GM21360 (cell line): ENCODE measurements around the gene PKP4.

Experiments used
- ATAC-seq: cut with Tn5 transposase; IDR thresholded peaks from one replicate; pipeline ENCODE4 v1.9.1; 2021; ENCODE audit warnings: mild to moderate bottlenecking, moderate library complexity; ENCODE audit not compliant: unreplicated experiment

Gene PKP4

DNA sequence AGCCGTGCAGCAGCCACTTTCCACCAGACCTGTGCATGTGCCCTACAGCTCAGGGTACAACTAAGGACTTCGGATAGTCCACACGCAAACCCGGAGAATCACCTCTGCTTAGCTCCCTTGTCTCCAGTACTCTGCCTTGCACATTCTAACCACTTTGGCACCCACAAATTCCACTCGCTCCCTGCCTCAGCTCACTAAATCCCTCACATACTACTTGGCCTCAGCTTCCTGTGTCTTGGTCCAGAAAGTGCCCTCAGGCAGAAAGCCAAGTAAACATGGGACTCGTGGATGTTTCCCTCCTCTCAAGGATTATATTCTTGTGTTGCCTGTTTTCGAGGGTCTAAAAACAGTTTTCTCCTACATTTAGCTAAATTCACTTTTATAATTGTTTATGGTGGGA, 180.6 kb downstream of the PKP4 start:
- ATAC-seq, result no peak

DNA sequence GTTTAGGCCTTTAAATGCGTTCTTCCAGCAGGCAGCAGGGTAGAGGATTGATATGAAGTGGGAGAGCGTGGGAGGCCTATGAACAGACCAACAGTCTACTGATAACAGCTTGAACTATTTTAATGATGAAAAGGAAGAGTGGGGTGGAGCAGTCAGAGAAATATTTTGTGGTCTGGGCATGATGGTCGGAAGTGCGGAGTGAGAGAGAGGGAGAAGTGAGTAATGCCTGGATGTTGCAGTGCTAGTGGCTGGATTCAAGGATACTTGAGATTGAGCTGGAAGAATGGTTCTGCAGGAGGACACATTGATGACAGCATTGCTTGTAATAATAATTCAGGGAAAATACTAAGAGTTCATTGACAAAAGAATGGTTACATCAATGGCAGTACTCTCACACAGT, 187.4 kb downstream of the PKP4 start:
- no peak for ATAC-seq

DNA sequence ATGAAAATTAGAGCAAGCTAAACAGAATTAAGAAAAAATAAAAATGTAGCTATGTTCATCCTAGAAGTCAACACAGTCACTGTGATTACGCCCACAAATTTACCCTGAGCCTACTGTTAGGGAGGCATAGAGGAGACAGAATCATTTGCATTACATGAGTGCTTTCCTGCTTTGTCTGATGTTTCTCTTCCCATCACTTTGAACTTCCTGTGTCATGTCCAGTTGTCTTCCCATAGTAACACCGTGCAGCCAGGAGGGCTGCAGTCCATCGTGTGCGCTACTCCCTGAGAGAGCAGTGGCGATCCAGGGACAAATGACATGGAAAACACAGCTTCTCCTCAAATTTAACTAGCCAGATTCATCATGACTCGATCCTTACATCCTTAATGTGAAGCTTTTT, 188.5 kb downstream of the PKP4 start:
- ATAC-seq, result no peak

DNA sequence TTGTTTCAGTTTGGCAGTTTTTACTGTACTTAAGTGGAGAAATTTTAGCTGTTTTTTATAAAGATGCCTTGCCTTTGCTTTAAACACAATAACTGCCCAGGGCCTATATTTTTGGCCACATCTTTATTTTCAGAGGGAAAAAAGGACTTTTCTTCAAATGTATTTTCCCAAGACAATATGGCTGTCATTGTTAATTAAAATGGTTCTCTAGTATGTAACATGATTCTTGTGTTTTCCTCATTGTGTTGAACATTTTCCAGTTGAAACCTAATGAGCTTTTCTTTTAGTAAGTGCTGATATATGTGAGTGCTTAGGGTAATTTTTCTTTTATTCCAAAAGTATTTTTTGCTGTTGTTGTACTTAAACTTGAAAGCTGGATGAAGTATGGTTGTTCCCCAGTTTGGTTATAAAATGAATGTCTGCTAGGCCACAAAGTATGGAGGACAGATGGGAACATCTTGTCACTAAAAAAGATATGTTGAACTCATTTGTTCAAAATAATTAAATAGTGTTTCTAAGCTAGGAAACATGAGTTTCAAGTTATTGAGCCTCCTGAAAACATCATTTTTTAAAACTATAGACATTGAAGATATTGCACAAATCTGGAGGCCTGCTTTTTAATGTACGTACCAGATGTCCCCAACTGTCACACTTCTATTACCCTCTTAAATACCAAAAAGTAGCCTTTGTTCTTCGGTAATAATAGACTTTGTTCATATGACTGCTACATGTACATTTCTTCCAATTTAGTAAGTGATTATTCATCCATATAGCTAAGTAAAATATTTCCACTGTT, 190.9 kb downstream of the PKP4 start:
- no peak for ATAC-seq

DNA sequence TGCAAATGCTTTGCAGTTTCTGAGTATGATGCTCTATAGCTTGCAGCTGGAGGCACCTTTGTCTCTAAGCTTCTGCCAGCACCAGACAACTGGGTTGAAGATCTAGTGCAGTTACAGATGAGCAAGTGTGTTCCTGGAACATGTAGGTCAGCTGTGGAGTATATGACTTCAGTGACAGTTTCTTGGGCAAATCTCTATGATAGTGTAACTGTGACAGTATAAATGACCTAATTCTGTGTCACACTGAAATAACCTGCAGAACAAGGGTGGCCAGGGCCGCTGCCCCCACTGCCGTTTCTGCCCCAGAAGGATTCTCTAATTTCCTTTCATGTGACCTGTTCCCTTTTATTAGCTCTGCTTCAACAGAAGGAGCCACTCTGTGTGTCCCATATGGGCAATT, 193.1 kb downstream of the PKP4 start:
- no peak for ATAC-seq

DNA sequence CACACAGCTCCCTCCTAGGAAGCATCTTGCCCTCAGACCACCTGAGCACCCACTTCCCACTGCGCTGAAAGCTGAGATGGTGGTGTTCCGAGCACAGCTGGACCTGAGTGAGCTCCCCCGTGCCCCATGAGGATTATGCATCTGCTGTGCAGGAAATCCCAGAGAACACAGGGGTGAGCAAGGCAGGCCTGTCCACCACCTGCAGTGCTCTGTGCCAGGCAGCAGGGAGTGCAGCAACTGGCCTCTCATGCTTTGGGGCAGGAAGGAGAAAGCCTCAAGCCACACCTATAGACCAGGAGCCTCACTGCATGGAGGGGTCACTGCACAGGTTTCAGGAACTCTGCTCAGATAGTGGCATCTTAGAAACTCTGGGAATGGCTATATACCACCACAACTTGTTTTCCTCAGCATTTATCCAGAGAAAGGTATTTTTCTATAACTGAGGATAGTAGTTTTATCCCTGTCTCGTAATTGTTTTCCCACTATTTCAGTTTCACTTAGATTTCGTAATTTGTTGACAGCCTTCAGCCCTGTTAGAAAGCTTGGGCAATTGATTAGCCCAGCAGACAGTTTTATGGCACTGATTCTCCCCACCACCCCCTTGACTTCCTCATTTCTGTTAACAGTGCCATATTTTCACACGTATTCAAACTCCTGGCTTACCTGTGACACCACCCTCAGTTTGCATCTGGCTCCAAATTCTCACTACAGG, 194.1 kb downstream of the PKP4 start:
- no peak for ATAC-seq

DNA sequence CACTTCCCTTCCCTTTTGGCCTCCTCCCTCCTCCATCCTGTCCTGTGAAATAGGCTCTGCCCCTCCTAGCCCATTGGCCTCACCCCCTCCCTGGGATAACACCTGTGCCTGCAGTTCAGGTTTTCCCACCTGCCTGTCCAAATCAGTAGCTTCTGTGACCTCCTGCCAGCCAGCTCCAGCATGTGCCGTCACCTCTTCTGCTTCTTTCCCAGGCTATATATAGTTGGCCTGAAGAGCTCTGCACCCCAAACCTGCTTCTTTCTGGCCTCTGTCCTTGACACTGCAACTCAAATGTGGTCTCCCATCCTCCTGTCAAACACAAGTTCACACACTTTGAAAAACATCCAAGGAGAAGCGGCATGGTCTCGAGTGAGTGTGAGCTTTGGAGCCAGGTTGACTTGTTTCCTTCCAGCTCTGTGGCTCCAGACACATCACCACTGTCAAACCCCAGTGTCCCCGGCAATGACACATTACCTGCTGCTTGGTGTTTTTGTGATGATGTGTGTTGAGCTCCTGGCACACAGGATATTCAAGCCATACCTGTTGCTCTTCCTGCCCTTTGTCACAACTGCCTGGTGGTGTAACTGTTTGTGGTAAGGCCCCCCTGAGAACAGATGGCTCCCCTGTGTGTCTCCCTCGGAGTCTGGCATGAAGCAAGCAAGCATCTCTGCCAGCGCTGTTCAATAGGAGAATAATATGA, 194.8 kb downstream of the PKP4 start:
- ATAC-seq, result no peak

DNA sequence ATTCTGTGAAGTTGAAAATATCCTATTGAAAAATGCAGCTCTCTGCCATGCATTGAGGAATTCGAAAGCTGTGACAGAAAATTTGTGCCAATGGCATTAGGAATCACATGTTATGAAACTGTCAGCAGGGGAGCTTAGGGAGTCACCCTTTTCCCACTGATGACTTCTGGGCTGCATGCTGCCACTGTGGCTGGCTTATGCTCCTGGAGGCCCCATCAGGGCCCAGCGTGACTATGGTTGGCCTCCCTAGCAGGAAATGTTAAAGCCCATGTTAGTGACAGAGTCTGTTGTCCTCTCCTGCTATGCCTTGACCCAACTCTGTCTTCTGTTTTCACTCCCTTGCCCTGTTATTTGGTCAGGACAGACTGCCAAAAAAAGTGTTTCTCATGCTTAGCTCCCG, 198.9 kb downstream of the PKP4 start:
- no peak for ATAC-seq

DNA sequence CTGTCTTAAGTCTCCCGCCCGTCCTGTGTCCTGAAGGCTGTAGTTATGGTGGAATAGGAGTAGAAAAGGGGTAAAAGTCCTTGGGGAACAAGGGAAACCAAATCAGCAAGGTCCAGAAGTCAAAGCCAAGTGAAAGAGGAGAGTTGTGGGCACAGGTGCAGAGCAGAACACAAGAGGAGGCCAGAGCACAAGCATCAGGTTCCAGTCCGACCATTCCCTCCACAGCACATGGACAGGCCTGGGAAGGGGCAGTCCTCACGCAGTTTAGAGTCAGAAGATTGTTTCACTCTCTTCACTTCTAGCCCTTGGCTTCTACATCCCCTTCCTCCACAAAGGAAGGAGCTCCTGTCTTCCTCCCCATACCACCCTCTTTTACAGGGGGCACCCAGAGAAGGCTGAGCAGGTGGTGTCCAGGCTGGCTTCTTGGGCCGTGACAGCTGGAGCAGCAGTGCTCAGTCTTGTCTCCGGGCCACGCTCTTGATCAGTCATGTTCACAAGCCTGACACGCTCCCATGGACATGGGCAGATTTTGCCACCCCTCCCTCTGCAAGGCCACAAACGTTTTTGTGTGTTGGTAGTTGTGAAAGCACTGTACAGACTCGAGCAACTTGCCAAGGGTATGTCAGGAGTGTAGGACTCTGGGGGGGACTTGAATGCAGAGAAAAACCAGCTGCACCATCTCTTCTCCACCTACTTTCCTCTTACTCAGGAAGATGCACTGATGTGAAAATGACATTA, 199.9 kb downstream of the PKP4 start:
- ATAC-seq, result no peak

DNA sequence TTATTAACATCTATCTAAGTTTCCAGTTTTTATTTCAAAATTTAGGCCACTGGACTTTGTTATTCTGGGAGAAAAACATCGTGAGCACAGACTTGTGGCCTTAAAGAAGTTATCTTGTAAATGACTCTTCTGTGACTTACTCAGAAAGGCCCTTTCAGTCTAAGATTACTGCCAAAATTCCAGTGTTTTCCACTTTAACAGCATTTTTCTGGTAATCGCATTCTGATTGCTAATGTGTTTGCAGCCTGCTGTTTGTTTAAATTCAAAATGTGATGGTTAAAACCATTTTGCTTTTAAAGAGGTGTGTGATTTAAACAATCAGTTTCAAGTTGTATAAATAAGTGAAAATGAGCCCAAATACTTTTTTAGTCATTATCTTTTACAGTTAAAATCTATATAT, 201.6 kb downstream of the PKP4 start:
- no peak for ATAC-seq

DNA sequence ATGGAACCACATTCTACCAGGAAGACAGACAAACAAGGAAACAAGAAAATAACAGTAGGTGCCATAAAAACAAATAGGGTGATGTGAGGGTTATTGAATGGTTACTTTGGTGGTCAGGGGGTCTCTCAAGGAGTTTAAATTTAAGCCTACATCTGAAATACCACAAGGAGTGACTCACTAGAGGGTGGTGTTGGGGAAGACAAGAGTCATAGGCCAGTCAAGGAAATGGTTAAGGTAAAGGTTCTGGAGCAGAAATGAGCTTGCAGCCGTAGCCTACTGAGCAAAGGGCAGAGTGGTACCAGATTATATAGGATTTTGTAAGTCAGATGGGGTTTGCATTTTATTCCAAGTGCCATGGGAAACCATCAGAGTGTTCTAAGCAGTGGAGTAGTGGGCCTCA, 202.7 kb downstream of the PKP4 start:
- ATAC-seq, result no peak

DNA sequence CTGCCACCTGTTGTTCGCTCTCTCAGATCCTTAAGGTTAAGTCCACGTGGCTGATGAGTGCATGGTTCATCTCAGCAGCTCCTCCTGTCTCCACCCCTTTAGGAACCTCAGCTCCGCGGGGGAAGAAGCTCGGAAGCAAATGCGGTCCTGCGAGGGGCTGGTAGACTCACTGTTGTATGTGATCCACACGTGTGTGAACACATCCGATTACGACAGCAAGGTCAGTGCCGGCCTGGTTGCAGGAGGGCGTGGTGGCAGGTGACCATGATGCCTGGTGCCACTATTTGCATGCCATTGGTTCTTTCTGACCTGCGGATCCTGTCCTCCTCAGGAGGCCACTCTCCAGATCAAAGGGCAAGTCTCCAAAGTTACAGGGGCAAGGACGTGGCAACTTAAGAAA, 204.5 kb downstream of the PKP4 start:
- no peak for ATAC-seq

DNA sequence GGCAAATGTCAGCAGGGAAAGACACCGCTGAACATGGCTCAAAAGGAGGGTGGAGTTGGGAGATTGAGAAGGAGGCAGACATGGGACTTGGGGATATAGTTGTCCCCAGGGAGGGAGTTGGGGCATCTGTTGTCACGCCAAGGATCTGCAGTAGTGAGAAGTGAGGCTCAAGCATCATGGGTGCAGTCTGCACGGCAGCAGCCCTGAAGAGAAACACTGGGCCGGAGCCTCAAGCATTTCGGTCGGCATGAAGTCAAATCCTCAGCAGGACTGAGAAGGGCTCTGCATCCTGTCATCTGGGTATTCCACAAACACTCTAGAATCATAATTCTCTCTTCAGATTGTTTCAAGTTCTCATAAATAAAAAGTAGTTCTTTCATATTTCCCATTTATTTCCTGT, 205.7 kb downstream of the PKP4 start:
- ATAC-seq, result no peak

DNA sequence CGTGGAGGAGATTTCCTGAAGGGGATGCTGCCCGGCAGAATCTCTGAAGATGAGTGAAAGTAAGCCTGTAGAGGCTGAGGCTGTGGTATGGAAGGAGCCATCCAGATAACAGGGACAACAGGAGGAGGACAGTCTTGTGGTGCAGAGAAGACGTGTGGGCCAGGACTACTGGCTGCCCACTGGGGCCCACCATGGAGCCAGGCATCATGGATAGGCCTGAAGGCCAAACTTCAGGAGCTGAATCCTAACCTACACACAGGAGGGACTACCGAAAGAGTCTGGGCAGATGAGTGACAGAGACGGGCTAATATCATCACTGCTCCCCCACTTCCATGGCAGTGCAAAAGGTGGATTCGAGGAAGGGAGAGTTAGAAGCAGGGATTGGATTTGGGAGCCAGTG, 207.0 kb downstream of the PKP4 start:
- no peak for ATAC-seq

DNA sequence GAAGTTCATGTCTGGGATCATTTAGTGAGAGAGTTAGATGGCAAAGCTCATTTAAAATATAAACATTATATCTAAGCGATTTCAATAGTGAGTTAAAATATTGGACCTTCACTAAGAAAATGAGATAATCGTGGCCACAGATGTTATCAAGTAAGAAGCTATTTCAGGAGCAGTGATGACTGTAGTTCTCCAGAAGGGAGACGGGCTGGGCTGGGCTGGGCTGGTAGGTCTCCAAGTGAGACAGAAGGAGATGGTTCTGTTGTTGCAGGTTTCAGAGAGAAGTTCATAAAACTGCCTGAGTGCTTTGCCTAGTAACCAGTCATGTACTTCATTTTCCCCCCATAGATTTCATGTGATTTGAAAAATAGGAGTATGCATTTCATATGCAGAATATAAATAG, 208.2 kb downstream of the PKP4 start:
- ATAC-seq, result no peak

DNA sequence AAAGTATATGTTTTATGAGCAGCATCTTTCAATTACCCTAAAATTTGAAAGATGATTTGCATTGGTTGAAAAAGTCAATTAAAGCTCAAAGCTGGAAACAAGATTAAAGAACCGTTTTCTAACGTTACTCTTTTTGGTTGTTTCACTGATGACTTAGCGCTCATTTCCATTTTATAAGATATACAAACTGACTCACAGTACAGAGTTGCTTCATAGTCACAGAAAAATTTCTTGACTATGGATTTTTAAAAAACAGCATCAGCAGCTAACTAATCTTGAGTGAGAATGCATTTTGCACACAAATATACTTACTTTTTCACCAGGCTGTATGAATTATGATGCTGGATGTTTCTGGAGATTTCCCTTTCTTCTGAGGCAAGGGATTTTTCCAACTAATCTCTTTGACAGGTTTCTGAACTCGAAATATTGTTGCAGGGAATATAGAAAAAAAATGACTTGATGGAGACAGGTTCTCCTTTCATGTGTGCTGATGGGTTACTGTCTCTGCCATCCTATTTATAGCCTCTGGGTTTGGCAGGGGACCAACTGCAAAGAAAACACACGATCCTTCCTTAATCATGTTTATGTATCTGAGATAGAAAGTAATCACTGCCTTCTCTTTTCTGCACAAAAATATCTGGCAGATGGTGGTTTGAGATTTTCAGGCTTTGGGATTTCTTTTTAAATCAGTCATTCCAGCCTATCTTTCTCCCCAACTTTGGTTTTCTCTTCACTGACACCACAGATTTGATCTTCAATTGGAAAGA, 209.0 kb downstream of the PKP4 start:
- no peak for ATAC-seq

DNA sequence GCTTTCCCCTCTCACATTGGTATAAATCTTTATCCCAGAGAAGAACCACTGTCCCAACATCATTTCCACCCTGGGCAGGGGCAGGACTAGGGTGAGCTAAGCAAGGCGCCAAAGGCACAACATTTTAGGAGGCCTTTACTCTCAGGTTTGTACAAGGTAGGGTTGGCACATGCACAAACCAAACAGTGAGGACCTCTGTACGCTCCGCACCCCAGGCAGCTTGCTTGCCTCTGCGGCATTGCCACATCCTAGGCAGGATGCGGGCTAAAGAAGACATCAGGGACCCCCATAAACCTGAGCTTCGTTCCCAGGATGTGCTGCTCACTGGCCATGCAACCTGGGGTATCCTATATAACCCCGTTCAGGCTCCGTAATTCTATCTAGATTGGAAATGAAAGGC, 210.2 kb downstream of the PKP4 start:
- ATAC-seq, result no peak

DNA sequence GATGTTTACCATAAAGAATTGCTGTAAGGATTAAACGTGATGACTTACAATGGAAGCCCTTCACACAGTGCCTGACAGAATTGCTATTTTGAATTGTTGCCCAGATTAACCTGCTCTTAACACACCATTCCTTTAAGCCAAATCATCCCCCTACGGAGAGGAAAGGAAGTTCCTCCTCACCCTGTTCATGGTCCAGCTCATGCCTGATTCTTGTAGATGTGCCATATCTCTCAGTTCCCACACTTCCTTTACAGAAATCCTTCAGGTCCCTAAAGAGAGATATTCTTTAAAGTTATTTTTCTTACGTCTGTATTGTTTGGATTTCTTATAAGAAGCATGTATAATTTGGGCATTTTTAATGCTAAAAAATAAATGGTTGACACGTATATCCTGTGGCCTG, 210.8 kb downstream of the PKP4 start:
- no peak for ATAC-seq

DNA sequence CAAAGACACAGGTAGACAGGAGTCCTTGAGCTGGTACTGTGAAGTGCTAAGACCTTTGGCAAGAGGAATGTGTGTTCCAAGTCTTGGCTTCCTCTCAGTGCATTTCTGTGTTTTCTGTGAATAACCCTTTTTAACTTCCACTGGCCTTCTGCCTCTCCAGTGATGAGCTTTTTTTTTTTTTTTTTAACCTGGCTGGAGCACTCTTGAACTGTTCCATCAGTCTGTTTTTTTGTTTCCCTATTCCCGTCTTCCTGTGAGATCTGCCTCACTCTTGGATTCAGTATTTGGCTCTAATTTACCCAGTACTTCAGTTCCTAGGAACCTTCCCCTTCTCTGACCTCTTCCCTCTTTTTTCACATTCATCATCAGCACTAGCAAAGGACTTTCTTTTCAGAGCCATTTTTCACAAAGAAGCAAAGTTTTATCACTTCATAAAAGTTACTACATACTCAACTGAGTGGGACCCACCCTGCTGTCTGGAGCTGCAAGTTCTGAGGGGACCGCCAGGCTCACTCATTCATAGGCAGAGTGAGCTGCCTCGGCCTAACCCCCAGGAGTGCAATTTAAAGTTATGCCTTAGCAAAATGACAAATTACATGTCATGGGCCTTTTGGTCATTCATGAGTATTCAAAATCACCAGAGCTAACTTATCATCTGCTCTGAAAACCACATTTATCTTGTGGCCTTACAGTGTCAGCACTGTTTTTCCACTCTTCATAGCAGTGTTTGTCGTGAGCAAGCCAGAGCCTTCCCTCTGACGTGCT, 211.4 kb downstream of the PKP4 start:
- no peak for ATAC-seq

DNA sequence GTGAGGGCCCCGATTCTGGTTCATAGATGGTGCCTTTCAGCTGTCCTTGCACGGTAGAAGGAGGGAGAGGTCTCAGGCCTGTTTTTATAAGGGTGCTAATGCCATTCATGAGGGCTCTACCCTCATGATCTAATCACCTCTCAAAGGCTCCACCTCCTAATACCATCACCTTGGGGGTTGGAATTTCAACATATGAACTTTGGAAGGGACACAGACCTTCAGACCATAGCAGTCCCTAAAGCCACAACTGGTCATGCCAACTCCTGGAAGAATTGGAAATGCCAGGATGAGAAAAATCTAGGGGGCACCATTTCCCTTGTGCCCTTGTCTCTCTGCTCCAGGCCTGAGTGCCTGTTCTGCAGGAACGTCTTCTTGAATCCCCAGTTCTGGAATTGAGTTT, 213.5 kb downstream of the PKP4 start:
- no peak for ATAC-seq
